GM23248 (cell line): ENCODE results near the gene ADAD1. TPM values are rescaled to one million over a fixed set of nuclear protein-coding genes. Genes with fewer than 3 reads are reported as not detected.

ENCODE experiments used
- DNase-seq: peaks from one replicate; pipeline ENCODE4 v3.0.0-alpha.2; 2015
- H2AFZ ChIP-seq: fragments of 200-600 bp; sonication (generic); 2 replicates; pipeline ENCODE4 v1.6.1; 2016; ENCODE audit warnings: antibody characterized with exemption
- H3F3A ChIP-seq: fragments of 200-600 bp; sonication (generic); 2 replicates; pipeline ENCODE4 v1.6.1; 2016; ENCODE audit warnings: mild to moderate bottlenecking, antibody characterized with exemption, mixed run types; ENCODE audit not compliant: insufficient read depth
- H3K27ac ChIP-seq: fragments of 200-600 bp; sonication (generic); 2 replicates; pipeline ENCODE4 v1.5.1; 2016; ENCODE audit warnings: mild to moderate bottlenecking
- H3K27me3 ChIP-seq: fragments of 200-600 bp; sonication (generic); replicated peaks from 2 replicates; pipeline ENCODE4 v1.6.1; 2016; ENCODE audit warnings: mild to moderate bottlenecking; ENCODE audit not compliant: insufficient read depth
- H3K36me3 ChIP-seq: fragments of 200-600 bp; sonication (generic); 2 replicates; pipeline ENCODE4 v1.6.1; 2016; ENCODE audit warnings: low read depth, mild to moderate bottlenecking
- H3K4me1 ChIP-seq: fragments of 200-600 bp; sonication (generic); 2 replicates; pipeline ENCODE4 v1.6.1; 2016; ENCODE audit warnings: mild to moderate bottlenecking; ENCODE audit not compliant: insufficient read depth
- H3K4me2 ChIP-seq: fragments of 200-600 bp; sonication (generic); one replicate; pipeline ENCODE4 v1.6.1; 2016; ENCODE audit warnings: mild to moderate bottlenecking; ENCODE audit not compliant: unreplicated experiment
- H3K4me3 ChIP-seq: fragments of 200-600 bp; sonication (generic); 2 replicates; pipeline ENCODE4 v1.5.1; 2016; ENCODE audit warnings: mild to moderate bottlenecking
- H3K79me2 ChIP-seq: fragments of 200-600 bp; sonication (generic); 2 replicates; pipeline ENCODE4 v1.6.1; 2016; ENCODE audit warnings: mild to moderate bottlenecking; ENCODE audit not compliant: insufficient read depth
- H3K9ac ChIP-seq: fragments of 200-600 bp; sonication (generic); 2 replicates; pipeline ENCODE4 v1.6.1; 2016; ENCODE audit warnings: mild to moderate bottlenecking
- H3K9me2 ChIP-seq: fragments of 200-600 bp; sonication (generic); 2 replicates; pipeline ENCODE4 v1.6.1; 2016; ENCODE audit warnings: mixed run types, mild to moderate bottlenecking, moderate library complexity; ENCODE audit not compliant: insufficient read depth
- H3K9me3 ChIP-seq: fragments of 200-600 bp; sonication (generic); one replicate; pipeline ENCODE4 v1.6.1; 2017; ENCODE audit warnings: low read depth
- H4K20me1 ChIP-seq: fragments of 200-600 bp; sonication (generic); 2 replicates; pipeline ENCODE4 v1.6.0; 2016; ENCODE audit not compliant: insufficient read depth
- EZH2 ChIP-seq: fragments of 200-600 bp; sonication (generic); IDR thresholded peaks from 2 replicates; pipeline ENCODE4 v1.6.1; 2018; ENCODE audit warnings: antibody characterized with exemption, mild to moderate bottlenecking; ENCODE audit not compliant: insufficient read depth, poor library complexity, severe bottlenecking
- EZH2phosphoT487 ChIP-seq: fragments of 200-600 bp; sonication (generic); IDR thresholded peaks from 2 replicates; pipeline ENCODE4 v1.6.1; 2018; ENCODE audit warnings: antibody characterized with exemption, moderate library complexity, mild to moderate bottlenecking, low read depth; ENCODE audit not compliant: insufficient read depth
- WGBS, 2 experiments: methylation state at CpG; one replicate each; pipeline ENCODE4 v1.1.6; 2015 to 2017; ENCODE audit warnings: low lambda C conversion rate in 2 of 2, low coverage in 1 of 2; ENCODE audit errors: missing lambda C conversion rate in 2 of 2; 5-methylcytosine and 5-hydroxymethylcytosine counted together
- in situ Hi-C: fragments of 300-500 bp; cut with MboI; formaldehyde crosslinking; loops from 2 replicates; pipeline ENCODE4 v1.15.0; 2020
- polyA plus RNA-seq: library from polyadenylated mRNA; unstranded; fragments of >200 nt; fragmentation: Nextera tagmentation; extraction: Ambion mirVana; gene quantifications from 2 replicates; pipeline ENCODE4 v1.2.1, GENCODE V29; 2016
- total RNA-seq: library from RNA; depleted of rRNA; stranded (reverse); fragments of >200 nt; shearing (Covaris generic); gene quantifications from 2 replicates; pipeline ENCODE4 v1.2.3, GENCODE V29; 2014

Gene ADAD1
- total and polyA plus RNA-seq, 2 experiments from 2014 or later: not detected

DNA sequence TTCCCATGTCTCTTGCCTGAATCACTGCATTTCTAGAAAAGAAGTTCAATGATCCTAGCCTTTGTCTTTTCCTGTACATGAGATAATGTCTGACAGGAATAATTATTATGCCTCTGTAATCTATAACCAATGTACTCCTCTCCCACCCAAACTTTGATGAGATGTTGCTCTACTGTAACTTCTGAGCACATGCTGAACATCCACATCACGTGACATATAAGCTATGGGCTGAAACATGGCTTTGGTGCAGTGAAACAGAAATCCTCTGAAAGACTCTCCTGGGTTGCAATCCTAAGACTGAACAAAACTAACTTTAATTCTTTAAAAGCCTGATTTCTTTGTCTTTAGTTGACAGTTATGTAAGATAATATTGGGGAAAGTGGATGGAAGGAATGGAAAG, 1.5 kb upstream of the ADAD1 start:
- in situ Hi-C loops: no loop called here
- H4K20me1 ChIP-seq: no peaks in the 10 kb centered on the region
- H3K4me2 ChIP-seq: no peak overlapping the region
- H3K9me3 ChIP-seq: no peaks in the 10 kb centered on the region
- H3K27me3 ChIP-seq: no peaks in the 10 kb centered on the region
- no peak overlapping the region for H3K9ac ChIP-seq
- H3K9me2 ChIP-seq: no peaks in the 10 kb centered on the region
- H3K79me2 ChIP-seq: no peaks in the 10 kb centered on the region
- 23 to 30% methylated on average over 1 of the region's 1 CpG for WGBS, 2 experiments
- no peaks in the 10 kb centered on the region for H3K4me1 ChIP-seq
- H3K36me3 ChIP-seq: no peaks in the 10 kb centered on the region
- no peak overlapping the region for H2AFZ ChIP-seq
- no peak for TF ChIP-seq EZH2phosphoT487
- no peak for TF ChIP-seq EZH2
- no peak overlapping the region for H3K4me3 ChIP-seq
- H3F3A ChIP-seq: no peaks in the 10 kb centered on the region
- no peak overlapping the region for H3K27ac ChIP-seq
- DNase-seq: no peak

DNA sequence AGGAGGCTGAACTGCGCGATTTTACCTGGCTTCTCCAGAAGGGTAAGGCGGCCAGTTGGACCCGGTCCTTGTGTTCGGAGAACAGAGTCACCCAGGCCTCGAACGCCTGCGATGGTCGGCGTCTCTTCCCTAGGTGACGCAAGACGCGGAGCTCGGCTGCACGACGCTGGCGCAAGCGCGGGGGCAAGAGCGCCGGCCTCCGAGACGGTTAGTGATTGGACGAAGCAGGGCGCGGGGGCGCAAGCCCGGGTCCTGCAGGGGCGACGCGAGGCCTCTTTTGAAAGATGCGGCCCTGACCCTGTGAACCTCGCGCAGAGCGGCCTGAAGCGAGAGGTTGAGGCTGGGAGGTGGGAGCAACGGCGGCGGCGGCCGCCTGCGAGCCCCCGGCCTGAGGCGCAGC, 428 bp downstream of the ADAD1 start:
- 94 to 95% methylated on average over 41 to 44 of the region's 44 CpGs for WGBS, 2 experiments
- Histone ChIP-seq H4K20me1 (no peaks in the 10 kb centered on the region), H3K9me3 (no peaks in the 10 kb centered on the region), H3K4me2 (no peak overlapping the region), H2AFZ (no peak overlapping the region), H3K4me1 (no peaks in the 10 kb centered on the region), H3K9me2 (no peaks in the 10 kb centered on the region), H3K27ac (no peak overlapping the region), H3K9ac (no peak overlapping the region), H3K4me3 (no peak overlapping the region), H3K36me3 (no peaks in the 10 kb centered on the region), H3K79me2 (no peaks in the 10 kb centered on the region), H3F3A (no peaks in the 10 kb centered on the region), H3K27me3 (no peaks in the 10 kb centered on the region)
- in situ Hi-C loops: no loop called here
- DNase-seq: no peak
- TF ChIP-seq EZH2 (no peak), EZH2phosphoT487 (no peak)

DNA sequence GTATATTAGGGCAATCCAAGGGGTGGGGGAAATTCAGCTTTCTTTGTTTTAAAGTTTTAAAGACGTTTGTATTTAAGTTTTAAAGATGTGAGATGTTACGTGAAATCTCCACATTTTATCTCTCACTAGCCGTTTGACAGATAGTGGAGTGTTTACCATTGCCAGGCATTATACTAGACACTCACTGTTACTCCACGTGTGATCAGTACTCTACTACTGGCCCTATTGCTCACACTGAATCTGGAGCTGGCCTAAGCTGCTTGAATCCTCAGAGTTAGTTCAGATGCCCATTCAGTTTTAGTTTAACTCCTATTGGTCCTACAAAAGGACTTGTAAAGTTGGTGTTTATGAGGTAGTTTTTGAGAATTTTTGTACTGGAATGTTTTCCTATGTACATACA, 4.5 kb downstream of the ADAD1 start:
- no peak overlapping the region for H3K4me3 ChIP-seq
- H4K20me1 ChIP-seq: no peaks in the 10 kb centered on the region
- H3K27me3 ChIP-seq: no peaks in the 10 kb centered on the region
- H3F3A ChIP-seq: no peaks in the 10 kb centered on the region
- no peaks in the 10 kb centered on the region for H3K79me2 ChIP-seq
- no peaks in the 10 kb centered on the region for H3K9me2 ChIP-seq
- no peak overlapping the region for H3K27ac ChIP-seq
- in situ Hi-C loops: no loop called here
- no peaks in the 10 kb centered on the region for H3K36me3 ChIP-seq
- H3K9me3 ChIP-seq: no peaks in the 10 kb centered on the region
- H3K4me2 ChIP-seq: no peak overlapping the region
- WGBS, 2 experiments: 30 to 35% methylated on average over 4 of the region's 4 CpGs
- no peak for TF ChIP-seq EZH2
- TF ChIP-seq EZH2phosphoT487: no peak
- H3K9ac ChIP-seq: no peak overlapping the region
- DNase-seq: no peak
- H3K4me1 ChIP-seq: no peaks in the 10 kb centered on the region
- H2AFZ ChIP-seq: no peak overlapping the region

DNA sequence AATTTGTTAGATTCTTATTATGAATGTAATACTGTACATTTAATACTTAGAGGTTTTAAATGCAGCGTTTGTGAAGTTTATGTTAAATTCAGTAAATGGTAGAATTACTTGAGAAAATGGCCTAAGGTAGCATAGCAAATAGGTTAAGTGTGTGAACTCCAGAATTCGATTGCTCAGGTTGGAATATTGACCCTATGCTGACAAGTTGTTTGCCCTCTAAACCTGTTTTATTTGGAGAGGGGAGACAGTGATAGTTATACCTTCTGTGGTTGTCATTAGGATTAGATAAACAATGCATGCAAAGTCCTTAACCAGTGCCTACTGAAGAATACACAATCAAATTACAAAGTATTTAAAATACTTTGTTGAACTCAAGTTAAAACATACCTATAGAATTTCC, 5.4 kb downstream of the ADAD1 start:
- Histone ChIP-seq H3K36me3 (no peaks in the 10 kb centered on the region), H3K9me3 (no peaks in the 10 kb centered on the region), H3K79me2 (no peaks in the 10 kb centered on the region), H3F3A (no peaks in the 10 kb centered on the region), H3K4me3 (no peak overlapping the region), H4K20me1 (no peaks in the 10 kb centered on the region), H2AFZ (no peak overlapping the region), H3K9me2 (no peaks in the 10 kb centered on the region), H3K4me2 (no peak overlapping the region), H3K27ac (no peak overlapping the region), H3K9ac (no peak overlapping the region), H3K4me1 (no peaks in the 10 kb centered on the region), H3K27me3 (no peaks in the 10 kb centered on the region)
- in situ Hi-C loops: no loop called here
- DNase-seq: no peak
- no peak for TF ChIP-seq EZH2
- 43 to 44% methylated on average over 2 of the region's 2 CpGs for WGBS, 2 experiments

DNA sequence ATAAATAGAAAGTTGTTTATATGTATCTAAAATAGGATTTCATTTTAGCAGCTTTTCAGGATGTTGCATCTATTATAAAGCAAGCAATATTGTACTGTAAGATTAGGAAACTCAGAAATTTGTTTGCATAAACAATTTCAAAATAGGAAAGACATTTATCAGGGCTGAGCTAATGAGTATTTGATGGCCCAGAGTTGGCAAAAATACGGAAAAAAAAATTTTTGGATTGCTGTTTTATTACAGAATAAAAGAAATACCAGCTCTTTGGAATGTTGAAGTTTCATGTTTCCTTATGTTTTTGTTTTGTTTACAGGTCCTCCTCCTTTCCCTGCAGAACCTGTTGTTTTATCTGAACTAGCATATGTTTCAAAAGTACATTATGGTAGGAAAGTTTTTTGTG, 14.5 kb downstream of the ADAD1 start:
- no peaks in the 10 kb centered on the region for H3K27me3 ChIP-seq
- 11 to 27% methylated on average over 1 of the region's 1 CpG for WGBS, 2 experiments
- H4K20me1 ChIP-seq: no peaks in the 10 kb centered on the region

More for the DNA sequence above, 14.5 kb downstream of the ADAD1 start:
- H3K9me3 ChIP-seq: no peaks in the 10 kb centered on the region
- H3K36me3 ChIP-seq: no peaks in the 10 kb centered on the region
- H3K9ac ChIP-seq: no peak overlapping the region
- no peaks in the 10 kb centered on the region for H3K79me2 ChIP-seq
- TF ChIP-seq EZH2phosphoT487 (no peak), EZH2 (no peak)
- H3K27ac ChIP-seq: no peak overlapping the region
- no peaks in the 10 kb centered on the region for H3F3A ChIP-seq
- H3K4me2 ChIP-seq: no peak overlapping the region
- H3K9me2 ChIP-seq: no peaks in the 10 kb centered on the region
- in situ Hi-C loops: no loop called here
- no peaks in the 10 kb centered on the region for H3K4me1 ChIP-seq
- no peak overlapping the region for H2AFZ ChIP-seq
- no peak overlapping the region for H3K4me3 ChIP-seq
- DNase-seq: no peak
